Suprapubic skin (tissue), 3 donors: ENCODE data around the gene MMP7.

ENCODE experiments used
- CTCF ChIP-seq, 2 donors: fragments of 200-600 bp in 1 of 2; fragments of 450-650 bp in 1 of 2; sonication (generic) in 1 of 2; IDR thresholded peaks; one replicate each; pipeline ENCODE4 v1.5.1; 2016 to 2019; ENCODE audit warnings: antibody characterized with exemption in 2 of 2, mild to moderate bottlenecking in 1 of 2, moderate library complexity in 1 of 2
- EP300 ChIP-seq: sonication (generic); formaldehyde crosslinking; IDR thresholded peaks from one replicate; pipeline ENCODE4 v1.6.1; 2017; ENCODE audit warnings: antibody characterized with exemption

GRCh38 chr11:102479733-102480132 lies 50.8 kb downstream of the MMP7 start:
- TF ChIP-seq EP300 (no peak), CTCF (IDR thresholded peaks at IDR 0.05) (no peak)
